Activated CD4-positive, alpha-beta T cell treated with anti-CD3 and anti-CD28 coated beads for 1 hour (primary cell): ENCODE results near the gene POLR2B.
"Not testable (repeated sequence)": the region's sequence is repeated elsewhere in the genome, so short reads cannot be mapped to it uniquely, and the experiment has no call there.

Experiments used
- DNase-seq: peaks from one replicate; pipeline ENCODE4 v3.0.0-alpha.2; 2020

POLR2B gene

DNA sequence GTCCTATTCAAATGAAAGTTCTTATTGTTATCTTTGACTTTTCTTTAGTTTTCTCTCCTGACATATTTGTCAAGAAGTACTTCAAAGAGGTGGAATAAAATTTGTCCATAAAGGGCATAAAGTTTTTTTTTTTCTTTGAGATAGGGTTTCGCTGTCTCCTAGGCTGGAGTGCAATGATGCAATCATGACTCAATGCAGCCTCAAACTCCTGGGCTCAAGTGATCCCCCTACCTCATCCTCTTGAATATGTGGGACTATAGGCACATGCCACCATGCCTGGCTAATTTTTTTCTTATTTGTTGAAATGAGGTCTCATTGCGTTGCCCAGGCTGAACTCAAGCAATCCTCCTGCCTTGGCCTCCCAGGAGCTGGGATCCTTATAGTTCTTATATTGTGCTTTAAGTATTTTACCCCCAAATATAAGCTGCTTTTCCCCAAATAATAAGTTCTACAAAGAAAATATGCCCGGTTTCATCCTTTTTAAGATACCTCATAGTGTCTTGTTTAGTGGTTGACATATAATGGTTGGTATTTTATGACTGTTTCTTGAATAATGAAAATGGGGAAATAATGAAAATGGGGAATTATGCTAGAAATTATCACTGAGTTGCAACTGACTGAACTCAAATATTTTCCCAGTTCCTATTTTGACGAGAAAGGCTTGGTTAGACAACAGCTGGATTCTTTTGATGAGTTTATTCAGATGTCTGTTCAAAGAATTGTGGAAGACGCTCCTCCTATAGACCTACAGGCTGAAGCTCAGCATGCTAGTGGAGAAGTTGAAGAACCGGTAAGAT, 11.6 kb downstream of the POLR2B start:
- DNase-seq: no peak

DNA sequence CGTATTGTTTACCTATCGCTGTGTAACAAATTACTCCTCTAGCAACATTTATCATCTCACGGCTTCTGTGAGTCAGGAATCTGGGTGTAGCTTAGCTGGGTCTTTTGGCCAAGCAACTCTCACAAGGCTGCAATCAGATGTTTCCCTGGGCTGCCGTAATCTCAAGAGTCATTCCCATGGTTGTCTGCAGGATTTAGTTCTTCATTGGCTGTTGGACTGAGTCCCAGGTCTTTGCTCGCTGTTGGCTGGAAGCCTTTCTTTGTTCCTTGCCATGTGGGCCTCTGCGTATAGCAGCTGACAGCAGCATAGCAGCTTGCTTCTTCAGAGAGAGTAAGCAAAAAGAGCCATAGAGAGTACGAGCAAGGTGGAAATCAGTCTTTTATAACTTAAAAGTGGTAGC, 16.8 kb downstream of the POLR2B start:
- DNase-seq: no peak

DNA sequence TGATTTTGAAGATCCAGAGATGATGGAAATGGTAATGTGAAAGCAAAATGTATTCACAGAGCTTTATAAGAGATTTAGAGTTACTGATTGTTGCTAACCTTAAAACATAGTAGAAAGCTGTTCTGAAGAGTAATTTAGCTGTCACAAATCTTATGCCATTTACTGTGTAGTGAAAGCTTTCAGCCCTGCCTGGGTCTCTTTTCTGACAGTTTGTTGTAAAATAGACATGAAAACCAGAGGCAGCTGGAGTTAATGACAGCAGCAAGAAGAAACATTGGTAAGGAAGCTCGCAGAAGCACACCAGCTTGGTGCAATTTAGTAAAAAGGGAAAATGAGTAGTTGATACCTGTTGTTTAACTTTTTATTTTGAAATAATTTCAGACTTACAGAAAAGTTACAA, 21.1 kb downstream of the POLR2B start:
- no peak for DNase-seq

DNA sequence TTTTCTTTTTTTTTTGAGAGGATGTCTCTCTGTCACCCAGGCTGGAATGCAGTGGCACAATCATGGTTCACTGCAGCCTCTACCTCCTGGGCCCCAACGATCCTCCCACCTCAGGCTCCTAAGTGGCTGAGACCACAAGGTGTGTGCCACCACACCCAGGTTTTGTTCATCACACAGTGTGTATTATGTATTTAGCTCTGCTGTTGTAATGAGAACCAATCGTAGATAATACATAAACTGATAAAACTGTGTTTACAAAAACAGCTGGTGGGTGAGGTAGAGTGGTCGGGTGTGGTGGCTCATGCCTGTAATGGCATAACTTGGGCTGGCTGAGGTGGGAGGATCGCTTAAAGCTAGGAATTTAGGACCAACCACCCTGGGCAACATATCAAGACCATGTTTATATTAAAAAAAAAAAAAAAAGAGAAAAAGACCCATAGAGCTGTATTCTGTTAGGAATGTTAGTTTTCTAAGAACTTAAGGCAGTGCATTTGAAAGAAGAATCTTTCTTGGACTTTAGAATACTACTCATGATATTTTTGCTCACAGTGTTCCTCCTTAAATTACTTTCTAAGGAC, 34.9 kb downstream of the POLR2B start:
- no peak for DNase-seq

DNA sequence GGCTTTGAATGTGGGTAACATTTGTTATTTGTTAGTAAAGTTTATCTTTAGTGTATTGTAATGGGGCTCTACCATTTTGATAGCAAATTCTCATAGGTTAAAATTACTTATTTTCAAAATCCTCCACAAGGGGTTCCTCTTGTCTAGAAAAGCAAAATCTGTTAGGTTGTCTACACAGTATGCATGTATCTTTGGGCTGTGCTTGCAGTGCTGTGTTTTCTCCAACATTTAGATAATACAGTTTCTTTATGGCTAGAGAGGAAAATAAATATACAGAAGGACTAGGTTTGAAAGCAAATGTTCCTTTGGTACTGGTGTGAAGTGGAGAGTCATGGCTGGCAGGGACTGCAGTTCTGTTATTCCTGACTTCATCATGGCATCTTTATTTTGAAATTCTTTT, 40.3 kb downstream of the POLR2B start:
- no peak for DNase-seq

DNA sequence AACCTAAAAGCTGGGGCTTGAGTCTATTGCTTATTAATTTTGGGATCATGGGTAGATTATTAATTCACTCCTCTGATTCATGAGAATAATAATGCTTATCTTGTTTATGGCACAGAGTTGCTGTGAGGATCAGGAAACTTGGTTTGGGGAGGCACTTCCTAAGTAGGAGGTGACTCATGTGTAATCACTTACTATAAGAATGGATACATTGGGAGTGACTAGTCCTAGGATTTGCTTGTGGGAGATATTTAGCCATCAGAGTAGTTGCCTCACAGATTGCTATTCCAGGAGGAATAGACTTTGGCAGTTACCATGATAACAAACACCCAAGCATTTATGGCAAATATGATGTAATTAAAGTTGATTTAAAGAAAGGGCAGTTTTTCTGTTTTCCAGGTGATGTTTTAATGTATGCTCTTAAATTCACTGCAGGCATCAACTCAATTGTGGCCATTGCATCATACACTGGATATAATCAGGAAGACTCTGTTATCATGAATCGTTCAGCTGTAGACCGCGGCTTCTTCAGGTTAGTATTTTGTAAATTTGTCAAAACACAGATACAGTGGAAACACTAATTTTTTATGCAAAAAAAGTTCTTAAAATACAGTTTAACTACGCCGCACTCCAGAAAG, 41.9 kb downstream of the POLR2B start:
- DNase-seq: no peak

DNA sequence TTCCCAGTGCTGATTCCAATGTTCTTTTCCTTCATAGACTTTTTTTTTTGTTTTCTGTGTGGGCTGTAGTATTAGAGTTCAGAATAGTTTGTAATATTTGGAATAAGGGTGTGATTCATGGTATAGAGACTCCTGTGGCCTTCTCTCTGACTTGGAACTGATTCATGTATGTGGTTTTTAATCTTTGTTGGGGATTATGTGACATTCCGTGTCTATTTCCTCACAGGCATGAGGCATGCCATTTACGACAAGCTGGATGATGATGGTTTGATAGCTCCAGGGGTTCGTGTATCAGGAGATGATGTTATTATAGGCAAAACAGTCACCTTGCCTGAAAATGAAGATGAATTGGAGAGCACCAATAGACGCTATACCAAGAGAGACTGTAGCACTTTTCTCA, 44.4 kb downstream of the POLR2B start:
- no peak for DNase-seq

DNA sequence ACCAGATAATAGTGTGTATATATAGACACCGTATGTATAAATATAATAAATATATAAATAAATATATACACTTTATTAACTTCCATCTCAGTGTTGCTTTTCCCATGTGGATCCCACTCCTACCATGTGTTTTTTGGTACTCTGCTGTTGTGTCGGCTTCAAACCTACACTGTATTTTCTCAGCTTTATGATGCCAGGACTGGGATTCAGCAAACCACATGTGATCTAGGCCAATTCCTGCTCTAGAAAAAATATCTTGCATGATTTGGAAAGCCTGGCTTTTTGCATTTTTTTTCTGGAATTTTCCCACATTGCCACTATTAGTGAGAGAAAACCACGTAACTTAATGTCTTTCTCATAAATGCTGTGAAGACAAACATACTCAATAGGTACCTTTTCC, 55.8 kb downstream of the POLR2B start:
- DNase-seq: no peak

DNA sequence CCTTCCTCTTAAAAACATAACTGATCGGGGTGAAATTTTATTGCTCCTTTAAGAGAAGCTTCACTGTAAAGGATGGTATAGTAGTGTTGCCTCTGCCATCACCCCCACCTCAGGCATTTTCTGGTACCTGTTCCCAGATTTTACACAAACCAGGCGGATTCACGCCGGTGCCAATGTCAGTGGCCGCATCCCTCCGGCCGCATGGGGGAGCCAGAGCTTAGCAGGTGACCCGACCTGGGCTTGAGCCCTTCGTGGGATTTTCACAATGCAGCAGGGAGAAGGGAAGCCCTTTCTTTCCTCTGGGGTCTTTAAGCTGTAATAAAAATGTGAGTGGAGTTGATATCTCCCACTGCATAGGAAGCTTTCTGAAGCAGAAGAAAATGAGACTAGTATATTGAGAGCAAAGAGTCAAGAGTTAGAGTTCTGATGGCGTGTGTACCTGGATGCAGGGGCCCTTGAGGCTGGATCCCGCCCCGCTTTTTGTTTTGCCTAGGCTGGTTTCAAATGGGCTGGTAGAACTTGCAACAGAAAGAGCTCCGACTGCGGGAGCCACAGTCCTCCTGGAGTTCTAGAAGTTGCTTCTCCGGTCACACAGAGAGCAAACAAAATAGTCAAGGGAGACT, 59.4 kb downstream of the POLR2B start:
- DNase-seq: no peak

DNA sequence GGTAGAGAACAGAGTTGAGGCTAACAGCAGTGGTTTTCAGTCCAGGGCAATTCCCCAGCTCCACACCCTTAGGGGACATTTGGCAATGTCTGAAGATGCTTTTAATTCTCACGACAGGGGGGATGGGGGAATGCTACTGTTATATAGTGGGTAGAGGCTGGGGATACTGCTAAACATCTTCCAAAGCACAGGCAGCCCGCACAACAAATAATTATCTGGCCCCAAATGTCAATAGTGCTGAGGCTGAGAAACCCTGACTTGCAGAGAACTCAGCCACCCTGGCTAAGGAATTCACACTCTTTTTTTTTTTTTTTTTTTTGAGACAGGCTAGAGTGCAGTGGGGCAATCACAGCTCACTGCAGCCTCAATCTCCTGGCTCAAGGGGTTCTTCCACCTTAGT, 60.6 kb downstream of the POLR2B start:
- no peak for DNase-seq

DNA sequence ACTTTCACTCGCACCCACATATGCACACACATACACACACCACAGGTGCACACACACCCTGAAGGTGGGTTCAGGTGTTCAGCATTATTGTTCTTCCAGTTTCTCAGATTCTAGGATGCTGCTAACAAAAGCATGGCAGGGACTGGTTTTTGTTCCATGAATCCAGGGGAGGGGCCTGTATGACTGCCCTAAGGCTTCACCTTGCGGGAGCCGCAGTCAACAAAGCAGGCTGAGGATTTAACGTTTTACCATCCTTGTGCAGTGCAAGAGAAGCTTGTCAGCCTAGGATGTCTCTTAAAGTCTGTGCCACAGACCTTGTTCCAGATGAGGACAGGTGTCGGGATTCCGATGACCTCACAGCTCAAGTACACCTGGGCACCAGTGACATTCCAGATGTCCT, 61.8 kb downstream of the POLR2B start:
- no peak for DNase-seq

DNA sequence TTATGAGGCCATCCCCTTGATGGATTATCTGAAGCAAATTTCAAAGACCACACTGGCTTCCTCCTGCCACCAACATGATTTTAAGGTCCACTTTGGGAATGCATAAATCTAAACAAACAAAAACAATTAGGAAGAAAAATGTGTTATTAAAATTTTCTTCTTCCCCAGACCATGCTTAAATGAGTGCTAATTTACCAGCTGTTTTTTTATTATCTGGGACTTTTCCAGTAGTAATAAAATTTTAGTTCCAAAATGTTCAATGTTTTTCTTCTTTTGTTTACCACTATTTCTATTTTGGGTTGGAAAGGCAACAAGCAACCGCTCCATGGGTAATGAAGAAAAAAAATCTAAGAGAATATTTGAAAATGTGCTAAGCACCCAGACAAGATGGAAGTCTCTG, 62.3 kb downstream of the POLR2B start:
- DNase-seq: no peak

DNA sequence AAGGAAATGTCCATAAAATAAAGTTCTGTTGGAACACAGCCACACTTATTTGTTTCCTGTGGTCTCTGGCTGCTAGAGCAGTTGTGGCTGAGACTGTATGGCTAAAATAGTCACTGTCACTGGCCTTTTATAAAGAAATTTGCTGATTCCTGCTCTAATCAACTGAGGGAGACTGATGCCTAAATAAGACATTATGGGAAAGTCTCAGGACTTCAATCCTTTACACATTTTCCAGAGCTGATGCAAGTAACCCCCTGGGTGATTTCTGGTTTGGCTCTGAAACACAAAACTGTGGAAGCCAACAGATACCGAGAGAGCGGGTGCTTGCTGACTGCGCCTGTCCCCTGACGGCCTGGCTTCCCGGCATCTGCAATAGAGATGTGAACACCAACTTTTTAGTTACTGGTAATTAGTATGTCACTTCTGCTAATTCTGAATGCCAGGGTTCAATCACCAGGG, 64.0 kb downstream of the POLR2B start:
- DNase-seq: no peak

DNA sequence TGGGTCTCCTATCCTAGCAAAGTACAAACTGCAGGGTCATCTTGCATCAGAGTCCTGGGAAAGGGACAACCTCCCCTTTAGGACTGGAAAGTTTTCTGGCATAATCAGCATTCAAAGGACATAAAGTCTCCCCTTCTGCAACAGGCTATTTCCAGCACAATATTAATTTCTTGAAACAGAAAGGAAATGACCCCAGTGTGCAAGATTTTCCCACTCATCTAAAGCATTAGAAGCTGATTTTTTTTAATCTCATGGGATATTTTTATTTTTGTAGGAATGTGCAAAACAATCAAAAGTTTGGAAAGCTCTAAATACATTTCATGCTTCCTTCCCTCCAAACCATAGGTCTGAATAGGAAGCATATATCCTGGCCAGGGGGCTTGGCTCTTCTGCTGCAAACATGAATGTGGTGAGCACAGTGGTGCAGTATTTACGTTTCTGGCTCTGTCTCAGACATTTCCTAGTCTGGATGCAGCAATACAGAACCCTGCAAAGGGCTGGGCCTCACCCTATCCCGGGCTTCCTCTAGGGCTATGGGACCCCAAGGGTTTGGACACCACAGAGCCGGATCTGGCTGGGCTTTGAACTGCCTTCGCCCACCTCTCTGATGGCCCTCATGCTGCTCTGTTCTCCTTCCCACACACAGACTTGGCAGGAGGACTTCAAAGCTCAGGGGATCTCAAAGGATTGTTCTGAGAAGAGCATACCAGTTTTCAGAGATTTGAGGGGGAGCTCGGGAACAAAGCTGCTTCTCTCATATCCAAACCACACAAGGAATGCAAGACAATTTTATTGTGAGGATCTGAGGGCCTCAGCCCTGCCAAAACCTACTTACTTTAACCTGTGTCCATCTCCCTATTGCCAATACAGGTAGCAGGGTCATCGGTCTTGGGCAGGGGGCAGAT, 64.9 kb downstream of the POLR2B start:
- no peak for DNase-seq

DNA sequence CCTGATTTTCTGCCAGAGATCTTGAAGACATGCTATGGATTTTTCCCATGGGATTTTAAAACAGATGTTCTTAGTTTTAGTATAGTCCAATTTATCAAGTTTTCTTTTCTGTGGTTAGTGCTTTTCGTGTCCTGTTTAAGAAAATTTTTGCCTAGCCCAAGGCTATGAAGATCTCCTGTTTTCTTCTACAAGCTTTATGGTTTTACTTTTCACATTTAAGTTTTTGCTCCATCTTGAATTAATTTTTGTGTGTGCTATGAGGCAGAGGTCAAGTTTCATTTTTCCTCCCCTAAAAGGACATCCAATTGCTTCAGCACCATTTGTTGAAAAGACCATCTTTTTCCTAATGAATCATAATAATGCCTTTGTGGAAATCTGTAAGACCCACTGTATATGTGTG, 65.6 kb downstream of the POLR2B start:
- no peak for DNase-seq

DNA sequence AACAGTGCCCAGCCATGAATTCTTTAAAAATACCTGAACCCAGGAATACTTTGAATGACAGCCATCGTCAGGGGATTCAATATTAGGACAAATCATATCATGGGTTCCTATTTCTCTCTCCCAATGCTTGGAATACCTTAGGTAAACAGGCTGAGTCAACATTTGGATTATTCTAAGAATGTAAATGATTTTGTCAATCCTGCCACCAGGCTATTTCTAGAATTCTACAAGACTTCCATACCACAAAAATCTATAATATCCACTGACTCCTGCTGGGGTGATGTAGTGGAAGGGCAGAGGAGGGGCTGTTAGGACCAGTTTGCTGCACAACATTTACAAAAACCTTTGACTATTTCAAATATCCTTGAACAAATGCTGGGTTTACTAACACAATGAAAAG, 66.3 kb downstream of the POLR2B start:
- DNase-seq: no peak

DNA sequence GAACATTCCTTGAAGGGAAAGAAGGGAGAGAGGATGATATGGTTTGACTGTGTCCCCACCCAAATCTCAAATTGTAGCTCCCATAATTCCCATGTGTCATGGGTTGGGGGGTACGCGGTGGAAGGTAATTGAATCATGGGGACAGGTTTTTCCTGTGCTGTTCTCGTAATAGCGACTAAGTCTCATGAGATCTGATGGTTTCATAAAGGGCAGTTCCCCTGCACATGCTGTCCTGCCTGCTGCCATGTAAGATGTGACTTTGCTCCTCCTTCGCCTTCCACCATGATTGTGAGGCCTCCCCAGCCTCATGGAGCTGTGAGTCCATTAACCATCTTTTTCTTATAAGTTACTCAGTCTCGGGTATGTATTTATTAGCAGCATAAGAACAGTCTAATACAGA, 68.3 kb downstream of the POLR2B start:
- not testable (repeated sequence) for DNase-seq

DNA sequence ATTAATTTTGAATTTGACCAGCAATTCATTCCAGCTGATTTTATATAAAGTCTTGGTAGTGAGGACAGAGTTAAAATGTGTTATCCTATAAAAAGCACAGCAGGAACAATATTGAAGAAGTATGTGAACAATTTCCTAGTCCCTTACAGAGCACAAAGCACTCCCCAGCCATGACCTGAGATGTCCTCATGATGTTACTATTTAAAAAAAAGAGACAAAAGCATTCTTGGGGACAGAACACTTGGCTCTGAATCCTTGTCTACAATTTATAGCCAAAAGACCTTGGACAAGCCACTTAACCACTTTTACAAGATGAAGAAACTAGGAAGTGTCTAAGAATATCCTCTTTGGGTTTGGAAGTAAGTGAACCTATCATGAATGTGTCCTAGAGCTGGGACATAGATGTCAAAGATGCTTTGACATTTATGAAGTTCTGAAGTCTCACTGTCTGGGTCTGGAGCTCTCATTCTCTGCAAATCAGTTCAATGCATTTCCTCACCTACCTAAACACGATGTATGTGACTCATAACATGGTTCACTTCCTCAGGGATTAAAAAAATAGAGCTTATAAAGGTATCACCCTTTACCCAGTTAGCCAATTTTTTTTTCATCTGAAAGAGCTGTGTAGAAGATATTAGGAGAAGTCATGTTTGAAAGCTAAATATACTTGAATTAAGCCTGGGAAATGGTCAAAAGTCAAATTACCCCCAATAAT, 70.1 kb downstream of the POLR2B start:
- DNase-seq: no peak

DNA sequence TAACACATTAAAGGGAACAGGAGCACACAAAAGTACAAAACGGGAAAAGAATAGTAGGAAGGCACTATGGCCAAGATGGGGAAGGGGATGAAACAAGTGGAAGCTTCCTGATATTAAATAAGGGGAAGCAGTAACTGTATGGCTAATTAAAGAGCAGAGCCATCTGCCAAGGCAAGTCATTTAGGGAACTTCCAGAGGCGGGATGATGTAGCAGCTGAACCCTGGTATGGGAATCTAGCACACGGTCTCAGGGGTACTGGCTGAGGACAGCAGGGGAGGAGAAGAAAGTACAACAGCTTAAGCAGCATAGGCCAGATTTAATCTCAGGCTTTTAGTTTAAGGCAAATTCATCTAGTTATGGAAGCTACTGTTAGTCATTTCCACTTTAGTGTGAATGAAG, 72.4 kb downstream of the POLR2B start:
- DNase-seq: no peak

DNA sequence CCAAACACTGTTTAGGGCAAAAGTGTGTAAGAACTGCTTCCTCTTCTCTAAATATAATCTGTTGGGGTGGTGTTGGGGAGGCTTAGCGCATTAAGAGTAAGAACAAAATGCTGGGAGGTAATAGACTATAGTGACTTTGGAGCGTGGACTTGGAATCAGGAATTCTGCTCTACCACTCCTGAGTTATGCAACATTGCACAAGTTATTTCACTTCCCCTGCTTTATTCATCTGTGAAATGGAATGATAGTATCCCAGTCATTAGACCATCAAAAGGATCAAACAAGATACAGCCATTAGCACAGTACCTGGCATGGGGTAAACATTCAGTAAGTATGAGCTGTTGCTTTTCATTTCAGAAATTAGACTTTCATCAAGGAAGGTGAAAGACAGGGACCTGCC, 72.8 kb downstream of the POLR2B start:
- no peak for DNase-seq

DNA sequence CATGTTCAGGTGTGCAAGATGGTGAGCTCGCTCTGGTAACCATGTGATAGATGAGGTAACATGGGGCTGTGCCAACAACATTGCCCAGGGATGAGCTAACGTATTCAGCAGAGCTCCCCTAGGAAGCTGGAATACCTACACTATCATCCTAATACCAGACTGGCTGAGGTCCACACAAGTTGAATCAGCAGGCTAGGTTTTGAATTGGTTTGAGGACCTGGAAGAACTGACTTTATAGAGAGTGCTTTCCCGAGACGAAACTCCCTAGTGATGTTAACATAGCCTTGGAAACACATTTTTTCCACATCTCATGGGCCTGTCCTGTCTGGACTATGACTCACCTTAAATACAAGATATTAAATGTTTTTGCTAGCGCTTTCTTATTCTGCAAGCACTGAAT, 74.8 kb downstream of the POLR2B start:
- DNase-seq: no peak

DNA sequence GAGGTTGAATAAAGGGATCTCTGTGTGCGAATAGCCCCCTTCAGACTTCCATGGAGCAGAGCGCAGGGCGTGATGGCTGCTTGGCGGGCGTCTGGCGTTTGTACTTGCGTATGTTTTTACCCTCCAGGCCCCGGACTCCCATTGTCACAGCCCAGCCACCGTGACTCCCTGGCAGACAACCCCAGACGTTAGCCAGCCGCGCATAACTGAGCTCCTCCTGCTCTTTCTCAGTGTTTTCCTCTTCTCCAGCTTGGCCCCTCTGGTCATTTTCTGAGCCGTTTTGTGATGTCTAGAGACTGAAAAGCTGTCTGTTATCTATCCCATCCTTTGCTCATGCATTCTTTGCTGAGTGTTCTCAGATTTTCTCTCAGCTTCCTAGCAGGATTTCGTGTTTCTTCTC, 77.2 kb downstream of the POLR2B start:
- no peak for DNase-seq
